Body of pancreas (tissue), 4 donors: ENCODE results near the gene CFAP119. TPM values are rescaled to one million over a fixed set of nuclear protein-coding genes. Genes with fewer than 3 reads are reported as not detected.

Experiments used
- ATAC-seq: fragments of 150-250 bp; one replicate; pipeline ENCODE4 v1.9.1; 2016
- DNase-seq, 4 donors: peaks; one replicate each; pipeline ENCODE4 v3.0.0-alpha.2; 2019
- H3K27ac ChIP-seq, 4 donors: fragments of 200-600 bp; sonication (generic); 1 replicate in 3 of 4; 2 replicates in 1 of 4; pipeline versions ENCODE4 v1.5.1 to v1.6.1; 2016 to 2019; ENCODE audit warnings: mild to moderate bottlenecking in 1 of 4, mixed read lengths in 1 of 4, moderate library complexity in 1 of 4
- H3K27me3 ChIP-seq, 2 donors: fragments of 200-600 bp; sonication (generic); one replicate each; pipeline ENCODE4 v1.6.0; 2016; ENCODE audit warnings: mild to moderate bottlenecking in 1 of 2
- H3K36me3 ChIP-seq, 2 donors: fragments of 200-600 bp; sonication (generic); replicated peaks in 1 of 2; 2 replicates each; pipeline ENCODE4 v1.5.1; 2016; ENCODE audit warnings: low read depth in 2 of 2; ENCODE audit not compliant: insufficient read depth in 1 of 2
- H3K4me1 ChIP-seq: fragments of 200-600 bp; sonication (generic); one replicate; pipeline ENCODE4 v1.6.0; 2016
- H3K4me3 ChIP-seq, 2 donors: fragments of 200-600 bp; sonication (generic); 1 replicate in 1 of 2; 2 replicates in 1 of 2; pipeline ENCODE4 v1.5.1; 2016 to 2019
- H3K9me3 ChIP-seq, 3 donors: fragments of 200-600 bp; sonication (generic); 1 replicate in 2 of 3; 2 replicates in 1 of 3; pipeline ENCODE4 v1.5.1; 2016
- CTCF ChIP-seq, 7 experiments: fragments of 450-650 bp in 4 of 7; fragments of 200-600 bp in 3 of 7; sonication (generic) in 3 of 7; IDR thresholded peaks; one replicate each; pipeline ENCODE4 v1.5.1; 2016 to 2019; ENCODE audit warnings: antibody characterized with exemption in 7 of 7
- POLR2A ChIP-seq, 3 donors: fragments of 450-650 bp; IDR thresholded peaks; one replicate each; pipeline ENCODE4 v1.6.1; 2016; ENCODE audit warnings: antibody characterized with exemption in 3 of 3, mild to moderate bottlenecking in 2 of 3
- WGBS, 2 donors: methylation state at CpG; one replicate each; pipeline ENCODE4 v1.1.5; 2017; 5-methylcytosine and 5-hydroxymethylcytosine counted together
- intact Hi-C: fragments of 100-400 bp; cut with DNase I; formaldehyde crosslinking; loops from one replicate; pipeline ENCODE4 v1.15.1; 2023
- total RNA-seq, 2 donors: library from RNA; depleted of rRNA; stranded (reverse); fragments of >200 nt; gene quantifications; one replicate each; pipeline ENCODE4 v1.1.0, GENCODE V29; 2016

The CFAP119 gene
- total RNA-seq, 2 donors from 2014 or later: 1.6 to 28.0 TPM

- Histone ChIP-seq H3K4me3 (no peak overlapping the region), H3K27me3 (no peaks in the 10 kb centered on the region), H3K9me3 (no peaks in the 10 kb centered on the region), H3K36me3 (peaks cover 20 to 47% of the 10 kb centered on the region in 2 donors), H3K4me1 (no peaks in the 10 kb centered on the region), H3K27ac (no peak overlapping the region)
- 91 to 96% methylated on average over 3 of the region's 3 CpGs for WGBS, 2 donors
- DNase-seq (no peak), ATAC-seq (no peak)
- no peak for TF ChIP-seq CTCF (IDR thresholded peaks at IDR 0.05)
- no peak for TF ChIP-seq POLR2A (IDR thresholded peaks at IDR 0.05)
- intact Hi-C loops: no loop called here
These were observed 30.5 kb downstream of the CFAP119 start for GRCh38 chr16:30731411-30731810.

- no peak overlapping the region for H3K4me3 ChIP-seq
- 79 to 83% methylated on average over 17 of the region's 17 CpGs for WGBS, 2 donors
- H3K27me3 ChIP-seq: no peaks in the 10 kb centered on the region
- H3K4me1 ChIP-seq: no peaks in the 10 kb centered on the region
- ATAC-seq (no peak), DNase-seq (no peak)
- H3K36me3 ChIP-seq: peaks cover 15 to 40% of the 10 kb centered on the region in 2 donors
- intact Hi-C loops: no loop called here
- H3K9me3 ChIP-seq: no peaks in the 10 kb centered on the region
- H3K27ac ChIP-seq: no peak overlapping the region
- TF ChIP-seq POLR2A (IDR thresholded peaks at IDR 0.05) (no peak), CTCF (IDR thresholded peaks at IDR 0.05) (no peak)
These were observed 32.8 kb downstream of the CFAP119 start for GRCh38 chr16:30728899-30729672.

- H3K27ac ChIP-seq: no peak overlapping the region
- ATAC-seq (no peak), DNase-seq (no peak)
- intact Hi-C loops: no loop called here
- H3K9me3 ChIP-seq: no peaks in the 10 kb centered on the region
- no peaks in the 10 kb centered on the region for H3K27me3 ChIP-seq
- peaks cover 14 to 41% of the 10 kb centered on the region in 2 donors for H3K36me3 ChIP-seq
- 87 to 89% methylated on average over 6 of the region's 6 CpGs for whole genome bisulfite sequencing, 2 donors
- TF ChIP-seq CTCF (IDR thresholded peaks at IDR 0.05) (no peak), POLR2A (IDR thresholded peaks at IDR 0.05) (no peak)
- no peak overlapping the region for H3K4me3 ChIP-seq
- no peaks in the 10 kb centered on the region for H3K4me1 ChIP-seq
These were observed 33.5 kb downstream of the CFAP119 start for GRCh38 chr16:30728321-30728720.

- ATAC-seq: no peak
- no peaks in the 10 kb centered on the region for H3K27me3 ChIP-seq
- peak overlapping the region in 2 of 4 donors; percentile 28 to 57 for H3K27ac ChIP-seq
- no peak overlapping the region for H3K4me3 ChIP-seq
- TF ChIP-seq CTCF (IDR thresholded peaks at IDR 0.05): no peak
- no peak for TF ChIP-seq POLR2A (IDR thresholded peaks at IDR 0.05)
- DNase-seq: no peak
- H3K4me1 ChIP-seq: no peaks in the 10 kb centered on the region
- intact Hi-C loops: no loop called here
- 86 to 87% methylated on average over 3 of the region's 3 CpGs for WGBS, 2 donors
- H3K9me3 ChIP-seq: no peaks in the 10 kb centered on the region
- H3K36me3 ChIP-seq: peaks cover 30 to 50% of the 10 kb centered on the region in 2 donors
These were observed 36.5 kb downstream of the CFAP119 start for GRCh38 chr16:30725418-30725792.
